HG03039 (cell line): ENCODE data around the gene YBEY.
"Not testable (repeated sequence)": the region's sequence is repeated elsewhere in the genome, so short reads cannot be mapped to it uniquely, and the experiment has no call there.

ENCODE experiments used
- ATAC-seq: cut with Tn5 transposase; IDR thresholded peaks from one replicate; pipeline ENCODE4 v1.9.1; 2021; ENCODE audit warnings: mild to moderate bottlenecking, moderate library complexity; ENCODE audit not compliant: unreplicated experiment

The YBEY gene

GRCh38 chr21:46299167-46299566 is 13.0 kb downstream of the YBEY start:
- no peak for ATAC-seq

- ATAC-seq: no peak
These were observed 15.6 kb downstream of the YBEY start for GRCh38 chr21:46301759-46302158.

DNA sequence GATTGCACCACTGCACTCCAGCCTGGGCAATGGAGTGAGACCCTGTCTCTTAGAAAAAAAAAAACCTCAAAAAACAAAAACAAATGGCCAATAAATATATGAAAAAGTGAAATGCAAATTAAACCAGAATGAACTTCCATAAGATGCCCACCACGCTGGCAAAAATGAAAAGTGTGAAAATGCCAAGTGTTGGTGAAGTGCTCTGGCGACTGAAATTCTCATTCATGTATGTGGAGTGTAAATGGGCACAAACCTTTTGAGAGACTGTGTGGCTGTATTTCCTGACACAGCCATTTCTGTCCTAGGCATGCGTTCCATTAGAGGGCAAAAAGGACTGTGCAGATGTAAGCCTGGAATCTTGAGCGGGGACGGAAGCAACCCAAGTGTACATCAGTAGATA is 18.3 kb downstream of the YBEY start:
- no peak for ATAC-seq

- ATAC-seq: no peak
These were observed 18.8 kb downstream of the YBEY start for GRCh38 chr21:46304955-46305354.

DNA sequence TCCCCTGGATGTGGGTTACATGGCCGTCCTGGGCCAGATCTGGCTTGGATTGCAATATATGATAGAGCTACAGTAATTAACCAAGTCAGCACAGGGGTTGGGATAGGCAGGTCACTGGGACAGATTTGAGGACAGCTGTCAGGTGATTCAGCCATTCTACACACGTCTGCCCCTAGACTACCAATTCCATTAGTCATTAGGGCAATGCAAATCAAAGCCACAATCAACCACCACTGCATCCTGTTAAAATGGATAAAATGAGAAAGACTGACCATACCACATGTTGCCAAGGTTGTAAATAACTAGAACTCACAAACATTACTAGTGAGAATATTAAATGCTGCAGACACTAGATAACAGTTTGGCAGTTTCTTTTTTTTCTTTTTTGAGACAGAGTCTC is 21.5 kb downstream of the YBEY start:
- ATAC-seq: no peak

- no peak for ATAC-seq
These were observed 22.3 kb downstream of the YBEY start for GRCh38 chr21:46308431-46308830.

GRCh38 chr21:46310260-46310659 is 24.1 kb downstream of the YBEY start:
- ATAC-seq: not testable (repeated sequence)

GRCh38 chr21:46311568-46311967 is 25.4 kb downstream of the YBEY start:
- ATAC-seq: no peak

DNA sequence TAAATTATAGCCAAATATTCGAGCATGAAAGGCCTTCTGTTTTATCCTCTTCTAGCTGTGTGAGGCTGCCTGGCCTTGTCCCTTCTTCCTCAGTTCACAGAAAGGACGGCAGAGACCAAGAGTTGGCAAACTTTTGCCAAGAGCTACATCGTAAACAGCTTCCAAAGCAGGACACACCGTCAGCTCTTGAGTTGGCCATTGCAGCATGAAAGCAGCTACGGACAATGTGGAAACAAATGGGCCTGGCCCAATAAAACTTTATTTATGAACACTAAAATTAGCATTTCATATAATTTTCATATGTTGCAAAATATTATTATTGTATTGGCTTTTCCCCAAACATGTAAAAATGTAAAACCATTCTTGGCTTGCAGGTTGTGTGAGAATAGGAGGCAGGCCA is 26.8 kb downstream of the YBEY start:
- no peak for ATAC-seq

DNA sequence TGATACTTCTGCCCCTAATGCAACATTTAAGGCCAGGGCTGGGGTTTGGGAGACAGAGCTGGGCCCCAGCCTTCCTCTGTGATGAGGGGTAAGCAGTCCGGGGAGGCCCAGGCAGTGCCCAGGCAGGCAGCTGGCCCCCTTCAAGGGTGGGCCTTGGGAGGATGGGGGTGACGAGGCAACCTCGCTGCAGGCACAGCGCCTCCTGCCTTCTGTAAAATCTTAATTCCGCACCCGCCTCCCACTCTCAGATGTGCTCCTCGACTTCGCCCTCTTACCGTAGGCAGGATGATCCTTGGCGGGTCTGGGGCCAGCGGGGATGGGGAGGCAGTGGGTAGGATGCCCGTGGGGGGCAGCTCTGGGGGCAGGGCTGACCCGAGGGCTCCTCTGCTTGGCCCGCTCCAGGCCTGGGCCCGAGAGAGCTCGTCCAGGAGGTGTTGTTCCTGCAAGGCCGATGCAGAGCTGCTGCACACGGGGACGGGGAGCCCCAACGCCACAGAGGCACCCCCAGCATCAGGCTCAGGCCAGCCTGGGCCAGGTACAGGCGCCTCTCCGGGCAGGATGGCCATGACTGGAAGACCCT is 28.4 kb downstream of the YBEY start:
- no peak for ATAC-seq

DNA sequence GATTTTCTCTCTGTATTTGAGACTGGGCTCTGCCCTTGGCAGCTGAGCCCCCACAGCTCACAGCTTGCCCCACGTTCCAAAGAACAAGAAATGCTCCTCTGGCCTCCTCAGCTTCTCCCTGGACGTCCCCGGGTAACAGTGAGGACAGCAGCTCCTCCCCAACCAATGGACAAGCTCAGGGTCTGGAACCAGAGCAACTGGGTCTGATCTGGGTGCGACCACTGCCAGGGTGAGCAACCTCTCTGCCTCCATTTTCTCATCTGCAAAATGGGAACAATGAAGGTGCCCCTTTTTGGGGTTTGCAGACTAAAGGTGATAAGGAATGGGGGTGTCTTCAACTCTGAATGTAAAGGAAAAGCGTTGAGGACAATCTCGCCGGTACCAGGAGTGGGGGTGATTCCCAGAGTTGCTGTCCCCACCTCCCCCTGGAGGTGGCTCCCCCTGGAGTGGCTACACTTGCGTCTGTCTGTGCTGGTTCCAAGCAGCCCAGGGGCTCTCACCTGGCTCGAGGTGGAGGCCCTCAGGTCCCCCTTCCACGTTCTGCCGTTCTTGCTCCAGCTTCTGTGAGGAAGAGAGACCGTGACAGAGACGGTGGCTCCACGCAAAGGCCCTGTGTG is 30.7 kb downstream of the YBEY start:
- ATAC-seq: no peak

DNA sequence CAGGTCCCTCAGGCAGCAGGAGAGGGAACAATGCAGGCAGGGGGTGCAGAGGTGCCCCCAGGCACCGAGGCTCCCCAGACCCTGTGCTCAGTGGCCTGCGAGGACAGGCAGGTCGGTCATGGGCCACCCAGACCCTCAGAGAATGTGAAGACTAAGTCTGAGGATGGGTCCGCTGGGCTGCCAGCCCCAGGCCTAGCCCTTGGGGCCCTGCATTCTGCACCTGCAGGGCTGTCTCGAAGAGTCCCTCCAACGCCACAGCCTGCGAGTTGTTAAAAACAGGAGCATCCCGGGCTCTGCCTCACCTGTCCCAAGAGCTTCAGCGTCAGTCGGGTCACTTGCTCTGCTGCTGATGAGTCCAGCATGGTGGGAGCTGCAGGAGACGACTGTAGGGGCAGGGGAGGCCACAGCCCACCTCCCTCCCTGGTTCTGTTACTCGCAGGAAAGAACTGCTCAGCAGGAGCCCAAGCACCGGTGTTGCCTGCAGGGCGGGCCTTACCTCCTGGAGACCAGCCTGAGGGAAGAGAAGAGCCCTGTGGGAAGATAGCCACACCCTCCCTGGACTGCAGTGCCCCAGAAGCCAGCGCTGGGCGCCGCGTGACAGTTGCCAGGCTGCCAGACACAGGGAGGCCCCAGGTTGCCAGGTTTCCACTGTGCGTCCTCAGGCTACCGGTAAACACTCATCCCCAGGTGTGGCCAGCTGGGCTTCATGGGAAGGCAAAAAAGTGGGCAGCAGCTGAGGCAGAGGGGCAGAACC is 31.7 kb downstream of the YBEY start:
- no peak for ATAC-seq

DNA sequence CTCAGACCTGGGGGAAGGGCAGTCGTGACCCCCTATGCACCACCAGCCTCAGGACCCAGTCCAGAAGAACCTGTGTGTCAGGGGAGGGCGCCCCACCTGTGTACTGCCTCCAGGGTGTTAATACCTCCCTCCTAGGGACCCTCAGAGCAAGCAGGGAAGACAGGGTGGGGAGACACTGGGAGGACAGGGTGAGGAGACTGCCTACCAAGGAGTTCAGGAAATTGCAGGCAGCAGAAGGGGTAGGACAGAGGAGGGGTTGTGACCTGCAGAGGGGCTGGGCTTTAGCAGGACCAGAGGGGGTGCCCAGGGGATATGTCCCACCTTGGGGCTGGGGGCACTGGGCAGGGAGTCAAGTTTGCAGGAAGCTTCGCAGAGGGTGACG is 32.3 kb downstream of the YBEY start:
- ATAC-seq: no peak

- no peak for ATAC-seq
These were observed 33.0 kb downstream of the YBEY start for GRCh38 chr21:46319186-46319585.

GRCh38 chr21:46320331-46320801 is 34.2 kb downstream of the YBEY start:
- ATAC-seq: no peak

GRCh38 chr21:46322351-46323226 is 36.4 kb downstream of the YBEY start:
- ATAC-seq: no peak

GRCh38 chr21:46323227-46323709 is 37.1 kb downstream of the YBEY start:
- peak; percentile 5 for ATAC-seq

GRCh38 chr21:46323710-46324389 is 37.7 kb downstream of the YBEY start, which contains the start of the genes C21orf58 and PCNT:
Gene C21orf58 (minus strand): TSS chr21:46323870. CDS start chr21:46322738, 1,132 bp downstream.
Gene PCNT (plus strand): TSS chr21:46324156. CDS start chr21:46324229, 73 bp downstream.
- peak; percentile 79 for ATAC-seq

GRCh38 chr21:46324390-46325072 is 38.4 kb downstream of the YBEY start:
- peak; percentile 46 for ATAC-seq
